AG10803 (cell line): ENCODE data around the gene DENND1A.

Experiments
- DNase-seq: peaks from one replicate; pipeline ENCODE4 v3.0.0; 2010; ENCODE audit warnings: low read depth
- H3K4me3 ChIP-seq: 2 replicates; pipeline ENCODE4 v1.5.1; 2011; ENCODE audit warnings: mild to moderate bottlenecking, low read length, control low read depth
- TF ChIP-seq, protein P1 (sequence below): conservative IDR thresholded peaks from 2 replicates; pipeline ENCODE4 v1.5.1; 2011; ENCODE audit warnings: mild to moderate bottlenecking, low read length, control low read depth, inconsistent platforms

DENND1A gene

DNA sequence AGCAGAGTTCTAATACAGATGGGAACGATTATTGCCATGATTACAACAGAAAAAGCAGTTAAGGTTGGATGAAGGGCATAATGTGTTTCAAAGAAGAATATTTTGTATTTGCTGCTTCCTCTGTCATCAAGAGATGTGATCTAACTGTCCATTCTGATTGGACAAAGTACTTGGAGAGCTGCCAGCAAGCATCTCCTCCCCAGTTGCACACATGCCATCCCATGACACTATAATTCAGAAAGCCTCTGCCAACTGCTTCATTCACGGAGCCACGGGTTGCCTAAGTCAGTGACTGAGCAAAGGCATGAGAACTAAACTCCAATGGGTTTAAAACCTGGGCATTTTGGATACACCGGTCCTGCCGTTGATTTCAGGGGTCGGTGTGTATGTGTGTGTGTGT lies 320.1 kb downstream of the DENND1A start:
- no peak overlapping the region for H3K4me3 ChIP-seq
- TF ChIP-seq, protein P1, sequence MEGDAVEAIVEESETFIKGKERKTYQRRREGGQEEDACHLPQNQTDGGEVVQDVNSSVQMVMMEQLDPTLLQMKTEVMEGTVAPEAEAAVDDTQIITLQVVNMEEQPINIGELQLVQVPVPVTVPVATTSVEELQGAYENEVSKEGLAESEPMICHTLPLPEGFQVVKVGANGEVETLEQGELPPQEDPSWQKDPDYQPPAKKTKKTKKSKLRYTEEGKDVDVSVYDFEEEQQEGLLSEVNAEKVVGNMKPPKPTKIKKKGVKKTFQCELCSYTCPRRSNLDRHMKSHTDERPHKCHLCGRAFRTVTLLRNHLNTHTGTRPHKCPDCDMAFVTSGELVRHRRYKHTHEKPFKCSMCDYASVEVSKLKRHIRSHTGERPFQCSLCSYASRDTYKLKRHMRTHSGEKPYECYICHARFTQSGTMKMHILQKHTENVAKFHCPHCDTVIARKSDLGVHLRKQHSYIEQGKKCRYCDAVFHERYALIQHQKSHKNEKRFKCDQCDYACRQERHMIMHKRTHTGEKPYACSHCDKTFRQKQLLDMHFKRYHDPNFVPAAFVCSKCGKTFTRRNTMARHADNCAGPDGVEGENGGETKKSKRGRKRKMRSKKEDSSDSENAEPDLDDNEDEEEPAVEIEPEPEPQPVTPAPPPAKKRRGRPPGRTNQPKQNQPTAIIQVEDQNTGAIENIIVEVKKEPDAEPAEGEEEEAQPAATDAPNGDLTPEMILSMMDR, result no peak
- DNase-seq, result peak; percentile 11

DNA sequence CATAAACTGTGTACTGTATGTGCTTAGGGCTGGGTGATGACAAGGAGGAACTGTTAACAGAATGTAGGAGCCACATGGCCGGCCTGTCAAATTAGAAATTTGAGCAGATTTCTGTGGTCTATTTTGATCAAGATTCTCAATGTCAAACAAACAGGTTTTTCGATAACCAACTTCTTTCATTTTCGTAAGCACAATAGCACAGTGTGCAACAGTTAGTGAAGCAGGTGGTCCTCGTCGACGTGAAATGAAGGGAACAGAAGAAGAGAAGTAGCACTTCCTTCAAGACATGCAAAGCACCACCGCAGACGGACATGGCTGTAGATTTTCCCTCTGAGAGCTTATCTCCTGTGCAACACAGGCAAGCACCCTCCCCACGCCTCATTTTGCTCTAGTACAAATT lies 321.8 kb downstream of the DENND1A start:
- H3K4me3 ChIP-seq, result no peak overlapping the region
- DNase-seq, result no peak
- TF ChIP-seq, protein P1, result no peak

DNA sequence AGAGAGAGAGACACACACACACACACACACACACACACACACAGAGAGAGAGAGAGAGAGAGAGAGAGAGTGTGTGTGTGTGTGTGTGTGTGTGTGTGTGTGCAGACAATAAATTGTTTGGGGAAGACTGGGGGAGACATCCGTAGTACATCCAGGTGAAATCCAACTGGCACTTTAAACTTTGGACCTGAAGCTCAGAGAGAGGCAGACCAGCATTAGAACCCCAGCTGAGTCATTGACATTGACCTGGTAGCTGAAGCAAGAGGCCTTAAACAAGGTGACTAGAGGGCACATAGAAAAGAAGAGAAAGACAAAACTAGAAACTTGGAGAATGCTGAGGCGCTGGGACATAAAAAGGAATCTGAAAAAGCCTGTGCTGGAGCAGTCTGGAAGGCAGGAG lies 322.4 kb downstream of the DENND1A start:
- TF ChIP-seq, protein P1, result no peak
- no peak overlapping the region for H3K4me3 ChIP-seq

DNA sequence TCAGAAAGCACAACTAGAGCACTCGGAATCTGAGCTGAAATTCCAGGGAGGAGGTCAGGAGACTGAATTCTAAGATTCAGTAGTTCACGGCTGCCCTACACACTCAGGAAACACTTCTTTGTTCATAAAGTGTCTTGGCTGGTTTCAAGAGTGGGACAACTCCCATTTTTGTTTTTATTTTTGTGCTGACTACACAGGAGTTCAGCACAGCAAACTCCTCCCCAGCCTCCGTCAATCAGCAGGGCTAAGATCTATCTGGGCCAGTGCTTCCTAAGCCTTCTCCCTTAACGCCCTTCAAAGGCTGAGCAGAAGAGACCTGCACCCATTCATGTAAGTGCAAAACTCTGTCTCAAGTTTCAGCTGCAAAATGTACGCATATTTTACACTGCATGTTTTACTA lies 323.8 kb downstream of the DENND1A start:
- TF ChIP-seq, protein P1, result no peak
- DNase-seq, result no peak
- no peak overlapping the region for H3K4me3 ChIP-seq

More for the DNA sequence above, 322.4 kb downstream of the DENND1A start:
- no peak for DNase-seq

DNA sequence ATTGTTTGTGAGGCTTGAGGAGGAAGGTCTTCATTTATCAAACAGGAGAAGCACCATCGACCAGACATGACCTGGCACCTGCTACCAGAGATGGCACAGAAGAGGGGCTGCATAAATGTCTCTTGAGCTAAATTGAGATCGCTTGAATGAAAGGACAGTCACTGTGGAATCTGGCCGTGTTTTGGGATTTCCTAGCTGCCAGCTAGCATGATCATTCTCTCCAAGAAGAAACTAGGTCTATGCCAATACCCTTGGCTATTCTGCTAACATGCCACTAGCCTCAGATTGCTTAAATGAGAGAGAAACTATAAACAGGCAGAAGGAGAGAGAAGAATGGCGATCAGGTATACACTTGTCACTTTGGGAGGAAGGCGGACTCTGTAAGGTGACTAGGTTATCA lies 324.6 kb downstream of the DENND1A start:
- no peak overlapping the region for H3K4me3 ChIP-seq
- no peak for DNase-seq
- TF ChIP-seq, protein P1, result no peak

DNA sequence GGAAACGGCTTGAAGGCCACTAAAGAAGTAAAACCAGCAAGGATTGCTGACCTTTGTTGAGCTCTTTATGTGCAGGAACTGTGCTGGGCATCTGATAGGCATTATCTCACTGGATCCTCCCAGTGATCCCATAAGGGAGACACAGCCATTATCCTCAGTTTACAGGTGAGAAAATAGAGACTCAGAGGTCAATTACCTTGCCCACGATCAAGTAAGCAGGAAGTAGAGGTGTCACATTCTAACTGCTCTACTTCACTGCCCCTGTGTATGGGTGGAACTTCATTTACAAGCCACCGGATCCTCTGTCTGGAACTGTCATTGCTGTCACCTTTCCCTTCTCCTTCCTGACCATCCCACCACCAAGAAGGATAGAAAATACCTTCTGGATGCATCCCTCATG lies 325.1 kb downstream of the DENND1A start:
- TF ChIP-seq, protein P1, result no peak
- no peak for DNase-seq
- H3K4me3 ChIP-seq, result no peak overlapping the region

DNA sequence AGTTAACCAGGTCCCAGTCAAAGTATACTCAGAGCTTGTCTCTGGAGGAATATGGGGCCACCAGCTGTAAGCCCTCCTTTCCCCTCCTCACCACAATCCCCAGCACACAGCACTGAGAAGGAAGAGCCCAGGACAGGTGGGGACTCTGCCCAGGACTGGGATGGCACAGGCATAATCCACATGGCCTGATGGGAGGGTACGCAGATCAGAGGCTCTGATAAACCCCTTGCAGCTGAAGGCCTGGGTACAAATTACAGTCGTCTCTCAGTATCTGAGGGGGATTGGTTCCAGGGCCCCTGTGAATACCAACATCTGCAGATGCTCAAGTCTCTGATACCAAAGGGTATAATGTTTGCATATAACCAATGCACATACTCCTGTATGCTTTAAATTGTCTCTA lies 328.1 kb downstream of the DENND1A start:
- DNase-seq, result no peak
- no peak overlapping the region for H3K4me3 ChIP-seq
- TF ChIP-seq, protein P1, result no peak
